ENCODE measurements around the gene HABP4.

HABP4 gene

DNA sequence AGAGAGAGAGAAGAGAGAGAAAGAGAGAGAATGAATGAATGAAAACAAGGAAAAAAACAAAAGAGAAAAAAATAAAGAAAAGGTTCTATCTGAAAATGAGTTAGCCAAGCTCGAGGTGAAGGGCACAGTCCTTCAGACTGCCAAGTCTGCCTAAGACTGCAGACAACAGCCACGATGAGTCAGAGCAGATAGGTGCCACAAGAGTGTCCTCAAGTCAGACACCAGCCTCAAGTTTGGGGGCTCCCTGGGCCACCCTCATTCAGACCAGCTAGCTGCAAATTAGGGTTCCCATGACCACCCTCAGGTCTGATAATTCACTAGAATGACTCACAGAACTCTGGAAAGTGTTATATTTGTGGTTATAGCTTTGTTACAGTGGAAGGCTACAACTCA lies 13.9 kb upstream of the HABP4 start:
- no peak for TF ChIP-seq CTCF (IDR thresholded peaks at IDR 0.05; ENCODE audit: control insufficient read depth, insufficient read depth, low read depth, low read length, missing control alignments)
- DNase-seq (ENCODE audit: low read depth): no peak
- H3K4me3 ChIP-seq (ENCODE audit: control insufficient read depth, low read depth, low read length): no peak overlapping the region

GRCh38 chr9:96436456-96437126 lies 13.4 kb upstream of the HABP4 start:
- TF ChIP-seq CTCF (IDR thresholded peaks at IDR 0.05; ENCODE audit: control insufficient read depth, insufficient read depth, low read depth, low read length, missing control alignments): no peak
- DNase-seq (ENCODE audit: low read depth): no peak
- H3K4me3 ChIP-seq (ENCODE audit: control insufficient read depth, low read depth, low read length): no peak overlapping the region

- TF ChIP-seq CTCF (IDR thresholded peaks at IDR 0.05; ENCODE audit: control insufficient read depth, insufficient read depth, low read depth, low read length, missing control alignments): no peak
- H3K4me3 ChIP-seq (ENCODE audit: control insufficient read depth, low read depth, low read length): no peak overlapping the region
- no peak for DNase-seq (ENCODE audit: low read depth)
Measured at GRCh38 chr9:96437454-96437853, 12.5 kb upstream of the HABP4 start.

DNA sequence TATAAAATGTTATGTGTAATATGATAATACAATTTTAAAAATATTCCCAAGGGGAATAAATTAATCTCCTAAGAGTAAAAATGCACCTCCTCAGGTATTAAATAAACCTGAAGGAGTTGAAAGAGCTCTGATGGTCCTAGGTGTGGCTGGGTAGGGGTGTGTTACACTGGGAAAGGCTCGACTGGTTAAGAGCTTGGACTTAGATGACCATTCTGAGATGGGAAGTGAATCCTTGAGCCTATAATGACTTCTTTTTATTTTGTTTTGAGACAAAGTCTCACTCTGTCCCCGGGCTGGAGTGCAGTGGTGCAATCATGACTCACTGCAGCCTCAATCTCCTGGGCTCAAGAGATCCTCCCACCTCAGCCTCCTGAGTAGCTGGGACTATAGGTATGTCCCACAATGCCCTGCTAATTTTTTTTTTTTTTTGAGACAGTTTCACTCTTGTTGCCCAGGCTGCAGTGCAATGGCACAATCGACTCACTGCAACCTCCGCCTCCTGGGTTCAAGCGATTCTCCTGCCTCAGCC lies 9.2 kb upstream of the HABP4 start:
- no peak overlapping the region for H3K4me3 ChIP-seq (ENCODE audit: control insufficient read depth, low read depth, low read length)
- no peak for DNase-seq (ENCODE audit: low read depth)
- TF ChIP-seq CTCF (IDR thresholded peaks at IDR 0.05; ENCODE audit: control insufficient read depth, insufficient read depth, low read depth, low read length, missing control alignments): no peak

DNA sequence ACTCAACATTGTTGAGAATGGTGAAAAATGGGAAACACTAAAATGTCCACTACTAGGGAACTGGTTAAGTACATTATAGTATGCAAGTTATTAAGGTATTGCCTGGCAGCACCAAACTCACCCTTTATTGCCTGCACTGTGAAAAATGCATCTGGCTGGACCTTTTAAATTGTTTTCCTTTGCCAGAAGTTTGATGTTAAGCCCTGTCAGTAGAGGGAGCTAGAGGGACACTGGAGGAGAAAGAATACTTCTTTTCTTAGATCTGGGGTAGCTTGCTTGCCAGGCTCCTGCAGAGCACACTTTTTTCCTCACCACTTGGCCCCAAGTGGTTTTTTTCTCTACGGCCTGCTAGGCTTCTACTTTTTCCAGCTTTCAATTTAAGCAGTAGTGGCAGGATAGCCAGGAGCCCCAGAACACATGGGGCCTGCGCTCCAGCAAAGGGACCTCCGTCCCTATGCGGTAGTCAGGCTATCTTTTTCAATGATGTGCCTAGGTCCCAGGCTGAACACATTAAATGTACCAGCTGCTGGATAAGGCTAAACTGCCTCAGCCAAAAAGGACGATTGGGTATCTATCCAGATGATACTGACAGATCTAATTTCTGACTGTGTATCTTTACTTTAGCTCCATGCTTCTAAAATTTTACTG lies 8.0 kb upstream of the HABP4 start:
- H3K4me3 ChIP-seq (ENCODE audit: control insufficient read depth, low read depth, low read length): no peak overlapping the region
- peak; percentile 41 for TF ChIP-seq CTCF (IDR thresholded peaks at IDR 0.05; ENCODE audit: control insufficient read depth, insufficient read depth, low read depth, low read length, missing control alignments)
- DNase-seq (ENCODE audit: low read depth): no peak

DNA sequence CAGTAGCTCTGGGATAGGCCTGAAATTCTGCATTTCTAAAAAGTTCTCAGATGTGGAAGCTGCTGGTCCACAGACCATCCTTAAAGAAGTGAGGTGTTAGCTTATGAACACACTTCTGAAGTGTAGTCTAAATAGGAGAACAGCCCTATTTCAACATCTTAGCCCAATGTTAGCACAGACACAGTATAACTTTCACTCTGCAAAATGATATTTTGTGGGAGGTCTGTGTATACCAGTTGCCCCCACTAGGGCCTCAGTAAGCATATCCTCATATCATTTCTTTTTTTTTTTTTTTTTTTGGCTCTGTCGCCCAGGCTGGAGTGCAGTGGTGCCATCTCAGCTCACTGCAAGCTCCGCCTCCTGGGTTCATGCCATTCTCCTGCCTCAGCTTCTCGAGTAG lies 7.5 kb upstream of the HABP4 start:
- DNase-seq (ENCODE audit: low read depth): no peak
- H3K4me3 ChIP-seq (ENCODE audit: control insufficient read depth, low read depth, low read length): no peak overlapping the region
- TF ChIP-seq CTCF (IDR thresholded peaks at IDR 0.05; ENCODE audit: control insufficient read depth, insufficient read depth, low read depth, low read length, missing control alignments): no peak

All from AG09309 (cell line).